Neural cell (in vitro differentiated cells): ENCODE measurements around the gene LIN9.

Experiments used
- CTCF ChIP-seq: fragments of 450-650 bp; IDR thresholded peaks from 2 replicates; pipeline ENCODE4 v1.5.1; 2014; ENCODE audit warnings: antibody characterized with exemption, mild to moderate bottlenecking, moderate library complexity; ENCODE audit not compliant: poor library complexity, severe bottlenecking
- EP300 ChIP-seq: fragments of 450-650 bp; conservative IDR thresholded peaks from 2 replicates; pipeline ENCODE4 v1.6.1; 2014; ENCODE audit warnings: antibody characterized with exemption, mild to moderate bottlenecking, moderate library complexity; ENCODE audit not compliant: poor library complexity, severe bottlenecking
- EZH2 ChIP-seq: fragments of 200-600, 300-800 bp; shearing (Covaris generic), sonication (generic); IDR thresholded peaks from 2 replicates; pipeline ENCODE4 v1.6.1; 2014; ENCODE audit warnings: antibody characterized with exemption, low read length, borderline replicate concordance, mild to moderate bottlenecking; ENCODE audit not compliant: insufficient read depth, poor library complexity, severe bottlenecking
- MXI1 ChIP-seq: fragments of 450-650 bp; conservative IDR thresholded peaks from 2 replicates; pipeline ENCODE4 v1.6.1; 2014; ENCODE audit warnings: antibody characterized with exemption, mild to moderate bottlenecking; ENCODE audit not compliant: poor library complexity, severe bottlenecking
- POLR2AphosphoS5 ChIP-seq: IDR thresholded peaks from 2 replicates; pipeline ENCODE4 v1.6.1; 2012
- RAD21 ChIP-seq: fragments of 450-650 bp; conservative IDR thresholded peaks from 2 replicates; pipeline ENCODE4 v1.6.1; 2014; ENCODE audit warnings: antibody characterized with exemption, mild to moderate bottlenecking, moderate library complexity
- SMC3 ChIP-seq: fragments of 450-650 bp; conservative IDR thresholded peaks from 2 replicates; pipeline ENCODE4 v1.6.1; 2014; ENCODE audit warnings: antibody characterized with exemption, mild to moderate bottlenecking, moderate library complexity; ENCODE audit not compliant: poor library complexity
- TAF1 ChIP-seq: IDR thresholded peaks from 2 replicates; pipeline ENCODE4 v1.6.1; 2012; ENCODE audit warnings: low read depth
- TF ChIP-seq, protein P1 (sequence below): IDR thresholded peaks from 2 replicates; pipeline ENCODE4 v1.6.1; 2012; ENCODE audit warnings: borderline replicate concordance

DNA sequence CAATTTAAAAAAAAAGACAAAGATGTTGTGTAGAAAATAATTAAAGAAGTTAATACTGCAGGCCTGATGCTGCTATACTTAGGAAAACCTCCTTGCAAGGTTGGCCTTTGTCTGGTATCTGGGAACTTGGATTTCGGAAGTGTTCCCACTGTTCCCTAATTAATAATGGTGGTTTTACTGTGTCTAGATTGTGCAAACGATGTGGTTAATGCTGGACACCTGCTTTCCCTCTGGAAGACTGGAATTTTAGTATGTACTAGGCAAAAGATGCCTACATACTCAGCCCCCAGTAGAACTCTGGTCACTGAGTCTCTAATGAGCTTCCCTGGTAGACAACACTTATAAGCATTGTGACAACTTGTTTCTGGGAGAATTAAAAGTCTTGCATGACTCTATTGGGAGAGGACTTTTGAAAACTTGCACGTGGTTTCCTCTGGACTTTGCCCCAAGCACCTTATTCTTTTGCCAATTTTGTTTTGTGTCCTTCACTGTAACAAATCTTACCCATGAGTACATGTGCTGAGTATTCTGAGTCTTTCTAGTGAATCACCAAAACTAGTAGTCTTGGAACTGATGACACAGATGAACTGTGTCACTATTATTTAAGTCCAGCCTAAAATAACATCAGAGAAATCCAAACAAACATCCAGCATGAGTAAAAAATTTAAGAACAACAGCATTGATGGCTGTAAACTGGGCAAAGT lies 40.4 kb downstream of the LIN9 start:
- TF ChIP-seq CTCF: no peak
- TF ChIP-seq TAF1: no peak
- TF ChIP-seq EZH2: no peak
- TF ChIP-seq MXI1: no peak
- no peak for TF ChIP-seq SMC3
- no peak for TF ChIP-seq RAD21
- no peak for TF ChIP-seq POLR2AphosphoS5
- TF ChIP-seq, protein P1, sequence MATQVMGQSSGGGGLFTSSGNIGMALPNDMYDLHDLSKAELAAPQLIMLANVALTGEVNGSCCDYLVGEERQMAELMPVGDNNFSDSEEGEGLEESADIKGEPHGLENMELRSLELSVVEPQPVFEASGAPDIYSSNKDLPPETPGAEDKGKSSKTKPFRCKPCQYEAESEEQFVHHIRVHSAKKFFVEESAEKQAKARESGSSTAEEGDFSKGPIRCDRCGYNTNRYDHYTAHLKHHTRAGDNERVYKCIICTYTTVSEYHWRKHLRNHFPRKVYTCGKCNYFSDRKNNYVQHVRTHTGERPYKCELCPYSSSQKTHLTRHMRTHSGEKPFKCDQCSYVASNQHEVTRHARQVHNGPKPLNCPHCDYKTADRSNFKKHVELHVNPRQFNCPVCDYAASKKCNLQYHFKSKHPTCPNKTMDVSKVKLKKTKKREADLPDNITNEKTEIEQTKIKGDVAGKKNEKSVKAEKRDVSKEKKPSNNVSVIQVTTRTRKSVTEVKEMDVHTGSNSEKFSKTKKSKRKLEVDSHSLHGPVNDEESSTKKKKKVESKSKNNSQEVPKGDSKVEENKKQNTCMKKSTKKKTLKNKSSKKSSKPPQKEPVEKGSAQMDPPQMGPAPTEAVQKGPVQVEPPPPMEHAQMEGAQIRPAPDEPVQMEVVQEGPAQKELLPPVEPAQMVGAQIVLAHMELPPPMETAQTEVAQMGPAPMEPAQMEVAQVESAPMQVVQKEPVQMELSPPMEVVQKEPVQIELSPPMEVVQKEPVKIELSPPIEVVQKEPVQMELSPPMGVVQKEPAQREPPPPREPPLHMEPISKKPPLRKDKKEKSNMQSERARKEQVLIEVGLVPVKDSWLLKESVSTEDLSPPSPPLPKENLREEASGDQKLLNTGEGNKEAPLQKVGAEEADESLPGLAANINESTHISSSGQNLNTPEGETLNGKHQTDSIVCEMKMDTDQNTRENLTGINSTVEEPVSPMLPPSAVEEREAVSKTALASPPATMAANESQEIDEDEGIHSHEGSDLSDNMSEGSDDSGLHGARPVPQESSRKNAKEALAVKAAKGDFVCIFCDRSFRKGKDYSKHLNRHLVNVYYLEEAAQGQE: no peak
- no peak for TF ChIP-seq EP300
